Activated naive CD8-positive, alpha-beta T cell (primary cell): Measurements from ENCODE around the gene RBM47.
"Not testable (repeated sequence)": the region's sequence is repeated elsewhere in the genome, so short reads cannot be mapped to it uniquely, and the experiment has no call there.

Source experiments
- H3K27ac Mint-ChIP-seq: one replicate; pipeline ENCODE4 v1.8.0; 2021; ENCODE audit warnings: mixed read lengths
- H3K27me3 Mint-ChIP-seq: one replicate; pipeline ENCODE4 v1.8.0; 2021; ENCODE audit warnings: mixed read lengths
- H3K36me3 Mint-ChIP-seq: one replicate; pipeline ENCODE4 v1.8.0; 2021; ENCODE audit warnings: mixed read lengths
- H3K4me1 Mint-ChIP-seq: one replicate; pipeline ENCODE4 v1.8.0; 2021; ENCODE audit warnings: low read depth, mixed read lengths
- H3K4me3 Mint-ChIP-seq: one replicate; pipeline ENCODE4 v1.8.0; 2021; ENCODE audit warnings: mild to moderate bottlenecking, mixed read lengths
- H3K9me3 Mint-ChIP-seq: one replicate; pipeline ENCODE4 v1.8.0; 2021; ENCODE audit warnings: low read depth, mixed read lengths

Gene RBM47

GRCh38 chr4:40550196-40550595 lies 79.5 kb downstream of the RBM47 start:
- Mint-ChIP-seq H3K4me1 (peaks cover 24% of the 10 kb centered on the region), H3K27me3 (no peaks in the 10 kb centered on the region), H3K27ac (no peak overlapping the region), H3K4me3 (no peak overlapping the region), H3K9me3 (no peaks in the 10 kb centered on the region), H3K36me3 (no peaks in the 10 kb centered on the region)

- peaks cover 24% of the 10 kb centered on the region for H3K4me1 Mint-ChIP-seq
- no peaks in the 10 kb centered on the region for H3K36me3 Mint-ChIP-seq
- H3K27me3 Mint-ChIP-seq = no peaks in the 10 kb centered on the region
- no peaks in the 10 kb centered on the region for H3K9me3 Mint-ChIP-seq
- H3K27ac Mint-ChIP-seq = no peak overlapping the region
- no peak overlapping the region for H3K4me3 Mint-ChIP-seq
Observed at GRCh38 chr4:40548256-40548655, 81.4 kb downstream of the RBM47 start.

- H3K4me1 Mint-ChIP-seq = peaks cover 24% of the 10 kb centered on the region
- H3K27me3 Mint-ChIP-seq = no peaks in the 10 kb centered on the region
- no peaks in the 10 kb centered on the region for H3K36me3 Mint-ChIP-seq
- no peak overlapping the region for H3K27ac Mint-ChIP-seq
- no peak overlapping the region for H3K4me3 Mint-ChIP-seq
- no peaks in the 10 kb centered on the region for H3K9me3 Mint-ChIP-seq
Observed at GRCh38 chr4:40547789-40548132, 81.9 kb downstream of the RBM47 start.

- peaks cover 19% of the 10 kb centered on the region for H3K4me1 Mint-ChIP-seq
- no peaks in the 10 kb centered on the region for H3K36me3 Mint-ChIP-seq
- H3K4me3 Mint-ChIP-seq = no peak overlapping the region
- H3K27me3 Mint-ChIP-seq = no peaks in the 10 kb centered on the region
- H3K27ac Mint-ChIP-seq = no peak overlapping the region
- no peaks in the 10 kb centered on the region for H3K9me3 Mint-ChIP-seq
Observed at GRCh38 chr4:40546969-40547788, 82.5 kb downstream of the RBM47 start.

GRCh38 chr4:40546506-40546905 lies 83.2 kb downstream of the RBM47 start:
- H3K9me3 Mint-ChIP-seq = no peaks in the 10 kb centered on the region
- no peaks in the 10 kb centered on the region for H3K36me3 Mint-ChIP-seq
- no peak overlapping the region for H3K27ac Mint-ChIP-seq
- peaks cover 15% of the 10 kb centered on the region for H3K4me1 Mint-ChIP-seq
- H3K27me3 Mint-ChIP-seq = no peaks in the 10 kb centered on the region
- H3K4me3 Mint-ChIP-seq = no peak overlapping the region

- H3K27me3 Mint-ChIP-seq, H3K4me3 Mint-ChIP-seq, H3K27ac Mint-ChIP-seq, H3K4me1 Mint-ChIP-seq, H3K36me3 Mint-ChIP-seq, H3K9me3 Mint-ChIP-seq: not testable (repeated sequence)
Observed at GRCh38 chr4:40545487-40545886, 84.2 kb downstream of the RBM47 start.

GRCh38 chr4:40544221-40544620 lies 85.4 kb downstream of the RBM47 start:
- Mint-ChIP-seq H3K27me3 (no peaks in the 10 kb centered on the region), H3K4me1 (no peaks in the 10 kb centered on the region), H3K4me3 (no peak overlapping the region), H3K36me3 (no peaks in the 10 kb centered on the region), H3K9me3 (no peaks in the 10 kb centered on the region), H3K27ac (no peak overlapping the region)

GRCh38 chr4:40540800-40541199 lies 88.9 kb downstream of the RBM47 start:
- no peak overlapping the region for H3K27ac Mint-ChIP-seq
- H3K4me3 Mint-ChIP-seq = no peak overlapping the region
- no peaks in the 10 kb centered on the region for H3K36me3 Mint-ChIP-seq
- H3K27me3 Mint-ChIP-seq = no peaks in the 10 kb centered on the region
- no peaks in the 10 kb centered on the region for H3K9me3 Mint-ChIP-seq
- H3K4me1 Mint-ChIP-seq = no peaks in the 10 kb centered on the region

GRCh38 chr4:40536032-40536431 lies 93.6 kb downstream of the RBM47 start:
- Mint-ChIP-seq H3K4me1 (peaks cover 7% of the 10 kb centered on the region), H3K27ac (no peak overlapping the region), H3K4me3 (no peak overlapping the region), H3K27me3 (no peaks in the 10 kb centered on the region), H3K9me3 (no peaks in the 10 kb centered on the region), H3K36me3 (no peaks in the 10 kb centered on the region)

- H3K4me1 Mint-ChIP-seq = peaks cover 7% of the 10 kb centered on the region
- no peak overlapping the region for H3K27ac Mint-ChIP-seq
- no peaks in the 10 kb centered on the region for H3K36me3 Mint-ChIP-seq
- H3K27me3 Mint-ChIP-seq = no peaks in the 10 kb centered on the region
- no peak overlapping the region for H3K4me3 Mint-ChIP-seq
- no peaks in the 10 kb centered on the region for H3K9me3 Mint-ChIP-seq
Observed at GRCh38 chr4:40531636-40532023, 98.0 kb downstream of the RBM47 start.

- peaks cover 7% of the 10 kb centered on the region for H3K4me1 Mint-ChIP-seq
- H3K36me3 Mint-ChIP-seq = no peaks in the 10 kb centered on the region
- no peaks in the 10 kb centered on the region for H3K9me3 Mint-ChIP-seq
- no peaks in the 10 kb centered on the region for H3K27me3 Mint-ChIP-seq
- H3K27ac Mint-ChIP-seq = no peak overlapping the region
- no peak overlapping the region for H3K4me3 Mint-ChIP-seq
Observed at GRCh38 chr4:40530961-40531635, 98.6 kb downstream of the RBM47 start.

GRCh38 chr4:40526741-40527140 lies 102.9 kb downstream of the RBM47 start:
- Mint-ChIP-seq H3K4me3 (no peak overlapping the region), H3K27me3 (no peaks in the 10 kb centered on the region), H3K9me3 (no peaks in the 10 kb centered on the region), H3K36me3 (no peaks in the 10 kb centered on the region), H3K4me1 (peaks cover 7% of the 10 kb centered on the region), H3K27ac (no peak overlapping the region)

- Mint-ChIP-seq H3K36me3 (no peaks in the 10 kb centered on the region), H3K27me3 (no peaks in the 10 kb centered on the region), H3K27ac (no peak overlapping the region), H3K4me3 (no peak overlapping the region), H3K9me3 (no peaks in the 10 kb centered on the region), H3K4me1 (no peaks in the 10 kb centered on the region)
Observed at GRCh38 chr4:40525752-40526598, 103.7 kb downstream of the RBM47 start.

- Mint-ChIP-seq H3K4me3 (no peak overlapping the region), H3K4me1 (no peaks in the 10 kb centered on the region), H3K27ac (no peak overlapping the region), H3K9me3 (no peaks in the 10 kb centered on the region), H3K27me3 (no peaks in the 10 kb centered on the region), H3K36me3 (no peaks in the 10 kb centered on the region)
Observed at GRCh38 chr4:40524366-40525041, 105.2 kb downstream of the RBM47 start.

GRCh38 chr4:40523581-40523980 lies 106.1 kb downstream of the RBM47 start:
- Mint-ChIP-seq H3K9me3 (no peaks in the 10 kb centered on the region), H3K4me1 (no peaks in the 10 kb centered on the region), H3K27me3 (no peaks in the 10 kb centered on the region), H3K4me3 (no peak overlapping the region), H3K36me3 (no peaks in the 10 kb centered on the region), H3K27ac (no peak overlapping the region)
